ENCODE data around the gene NR1D2. TPM values are rescaled to one million over a fixed set of nuclear protein-coding genes. Genes with fewer than 3 reads are reported as not detected.

Gene NR1D2
- total RNA-seq, 2 experiments from 2014 or later, result 3.6 to 4.0 TPM

DNA sequence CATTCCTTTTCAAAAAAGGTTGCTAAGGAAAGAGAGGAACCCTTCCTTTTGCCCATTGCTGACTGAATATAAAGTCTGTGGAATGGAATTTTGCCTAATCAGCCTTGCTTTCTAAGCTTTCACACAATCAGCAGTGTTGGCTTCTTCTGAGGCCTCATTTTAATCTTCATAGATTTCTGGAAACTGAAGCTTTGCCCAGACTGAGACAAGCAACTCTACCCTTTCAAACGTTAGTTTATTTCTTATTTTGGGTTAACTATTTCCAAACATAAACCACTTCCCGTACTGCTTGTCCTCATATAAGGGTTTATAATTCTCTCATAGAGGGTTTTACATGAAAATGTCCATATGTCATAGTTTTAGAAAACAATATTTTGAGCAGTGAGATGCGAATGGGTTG, 82.9 kb downstream of the NR1D2 start:
- ChIA-PET CTCF (no interaction called here), POLR2A (no interaction called here)
- ATAC-seq (no peak), DNase-seq (no peak)
- H3K27ac Mint-ChIP-seq, result no peak overlapping the region
- no peaks in the 10 kb centered on the region for H3K36me3 Mint-ChIP-seq (ENCODE audit: low read depth)
- H3K27me3 Mint-ChIP-seq, result peaks cover 4% of the 10 kb centered on the region
- intact Hi-C loops (cut with micrococcal nuclease), result no loop called here
- no peak overlapping the region for H3K4me3 Mint-ChIP-seq
- no peak for TF ChIP-seq CTCF (IDR thresholded peaks at IDR 0.05)
- no peaks in the 10 kb centered on the region for H3K9me3 Mint-ChIP-seq
- no peaks in the 10 kb centered on the region for H3K4me1 Mint-ChIP-seq (ENCODE audit: low read depth)

Other genes with a start within 250 kb of the NR1D2 start
- 10 to 100 TPM; 79.0 to 80.3 TPM for gene UBE2E1, start 139.3 kb upstream of the NR1D2 start, total RNA-seq
- gene NKIRAS1, start 28.3 kb upstream of the NR1D2 start, total RNA-seq, result 1 to 10 TPM; 3.6 to 3.9 TPM
- gene RPL15, start 28.2 kb upstream of the NR1D2 start, total RNA-seq, result 1,000 to 10,000 TPM; 2,671 to 2,747 TPM

Data from activated CD8-positive, alpha-beta T cell treated with anti-CD3 and anti-CD28 coated beads for 36 hours (primary cell).